GM23338 (cell line): Measurements from ENCODE around the gene MSANTD1. TPM values are rescaled to one million over a fixed set of nuclear protein-coding genes. Genes with fewer than 3 reads are reported as not detected.

ENCODE experiments used
- CREB1 ChIP-seq: fragments of 250-450 bp; sonication (Bioruptor Pico); IDR thresholded peaks from 2 replicates; pipeline ENCODE4 v1.5.0; 2020; ENCODE audit warnings: low read depth, mild to moderate bottlenecking, moderate library complexity
- CTCF ChIP-seq, 2 experiments: fragments of 200-600 bp in 1 of 2; sonication (generic) in 1 of 2; conservative IDR thresholded peaks; 2 replicates each; pipeline versions ENCODE4 v1.5.1 to v1.6.1; 2016 to 2017; ENCODE audit warnings: antibody characterized with exemption in 2 of 2, low read depth in 2 of 2, mild to moderate bottlenecking in 2 of 2, moderate library complexity in 1 of 2
- EZH2phosphoT487 ChIP-seq: fragments of 200-600 bp; sonication (generic); IDR thresholded peaks from one replicate; pipeline ENCODE4 v1.8.1; 2018; ENCODE audit warnings: antibody characterized with exemption; ENCODE audit not compliant: unreplicated experiment
- JUNB ChIP-seq: IDR thresholded peaks from one replicate; pipeline ENCODE4 v1.6.1; 2016; ENCODE audit warnings: antibody characterized with exemption; ENCODE audit not compliant: unreplicated experiment
- STAT1 ChIP-seq: IDR thresholded peaks from one replicate; pipeline ENCODE4 v1.6.1; 2016; ENCODE audit warnings: antibody characterized with exemption; ENCODE audit not compliant: unreplicated experiment
- ZNF331 ChIP-seq: fragments of 250-450 bp; sonication (Bioruptor Pico); IDR thresholded peaks from 2 replicates; pipeline ENCODE4 v1.5.0; 2020; ENCODE audit warnings: low read depth, mild to moderate bottlenecking, moderate library complexity
- ZNF462 ChIP-seq: fragments of 250-450 bp; sonication (Bioruptor Pico); IDR thresholded peaks from 2 replicates; pipeline ENCODE4 v1.5.0; 2020; ENCODE audit warnings: mild to moderate bottlenecking, moderate library complexity
- polyA plus RNA-seq: library from polyadenylated mRNA; unstranded; fragments of >200 nt; fragmentation: Nextera tagmentation; extraction: Ambion mirVana; gene quantifications from 2 replicates; pipeline ENCODE4 v1.2.1, GENCODE V29; 2016
- total RNA-seq: library from RNA; depleted of rRNA; stranded (reverse); fragments of >200 nt; shearing (Covaris generic); gene quantifications from 2 replicates; pipeline ENCODE4 v1.2.3, GENCODE V29; 2014

Gene MSANTD1
- total and polyA plus RNA-seq, 2 experiments from 2014 or later, result 0.29 to 1.0 TPM

GRCh38 chr4:3261411-3262207 is 12.7 kb downstream of the MSANTD1 start (continued):
- TF ChIP-seq ZNF462 (CRISPR knock-in tag), result no peak
- TF ChIP-seq ZNF331, result no peak
- TF ChIP-seq STAT1, result no peak
- no peak for TF ChIP-seq JUNB
- TF ChIP-seq EZH2phosphoT487, result no peak
- TF ChIP-seq CTCF (conservative IDR thresholded peaks at IDR 0.05; ENCODE audit: low read depth in 2 of 2), result no peak
- no peak for TF ChIP-seq CREB1
